Nucleus accumbens (tissue), 56 donors: ENCODE measurements around the gene SELENOS.
A peak's percentile ranks its signal among the peaks of the same experiment; 100 is the strongest.
"Not testable (repeated sequence)": the region's sequence is repeated elsewhere in the genome, so short reads cannot be mapped to it uniquely, and the experiment has no call there.

ENCODE experiments used
- DNase-seq, 56 donors: peaks; one replicate each; lab custom pipeline; 2025; lab: John Stamatoyannopoulos, UW

The SELENOS gene

GRCh38 chr15:101310508-101310907 lies 33.2 kb upstream of the SELENOS start:
- DNase-seq = no peak

DNA sequence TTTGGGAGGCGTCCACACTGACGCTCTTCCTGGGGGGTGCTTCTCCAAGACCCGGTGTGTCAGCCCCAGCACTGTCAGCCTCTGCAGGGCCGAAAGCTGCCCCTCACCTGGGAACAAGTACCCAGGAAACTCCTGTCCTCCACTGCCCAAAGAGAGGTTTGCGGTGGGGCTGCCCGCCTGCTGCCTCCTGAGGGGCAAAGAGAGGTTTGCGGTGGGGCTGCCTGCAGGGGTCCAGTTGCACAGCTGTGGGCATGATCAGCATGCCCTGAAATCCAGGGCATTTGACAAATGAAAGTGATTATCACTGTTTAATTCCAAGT lies 32.8 kb upstream of the SELENOS start:
- no peak for DNase-seq

GRCh38 chr15:101309436-101310160 lies 32.3 kb upstream of the SELENOS start:
- no peak for DNase-seq

DNA sequence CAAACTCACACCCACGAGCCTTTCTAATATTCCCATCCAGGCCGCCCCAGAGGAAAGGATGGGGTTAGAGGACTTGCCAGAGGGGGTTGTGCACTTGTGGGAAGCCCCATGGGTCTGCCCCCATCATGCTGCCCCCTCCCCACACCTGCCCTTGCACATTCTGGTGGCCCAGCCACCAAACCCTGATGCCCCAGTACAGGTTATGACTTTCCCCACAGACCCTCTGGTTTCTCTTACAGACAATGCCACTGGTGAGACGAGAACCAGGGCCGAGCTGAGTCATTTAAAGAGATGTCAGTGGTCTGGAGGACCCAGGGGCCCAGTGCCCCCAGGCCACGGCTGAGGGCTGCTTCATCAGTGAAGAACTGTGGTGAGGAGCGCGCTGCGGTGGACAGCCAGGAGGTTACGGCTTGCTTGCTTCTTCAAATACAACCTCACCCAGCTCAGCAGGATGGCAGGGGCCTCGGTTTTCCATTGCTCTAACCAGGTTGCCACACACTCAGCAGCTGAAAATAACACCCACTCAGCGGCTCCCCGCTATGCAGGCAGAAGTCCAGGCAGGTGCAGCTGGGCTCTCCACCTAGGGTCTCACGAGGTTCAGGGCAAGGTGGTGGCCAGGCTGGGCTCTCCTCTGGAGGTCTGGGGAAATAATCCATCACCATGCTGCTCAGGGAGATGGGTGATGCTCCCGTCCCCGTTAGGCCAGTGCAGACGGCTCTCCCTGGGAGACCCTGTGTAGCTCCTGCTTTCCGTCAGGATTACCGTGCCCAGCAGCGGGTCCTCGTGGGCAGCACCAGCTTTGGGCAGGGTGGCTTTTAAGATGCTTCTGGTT lies 31.5 kb upstream of the SELENOS start:
- DNase-seq = no peak

DNA sequence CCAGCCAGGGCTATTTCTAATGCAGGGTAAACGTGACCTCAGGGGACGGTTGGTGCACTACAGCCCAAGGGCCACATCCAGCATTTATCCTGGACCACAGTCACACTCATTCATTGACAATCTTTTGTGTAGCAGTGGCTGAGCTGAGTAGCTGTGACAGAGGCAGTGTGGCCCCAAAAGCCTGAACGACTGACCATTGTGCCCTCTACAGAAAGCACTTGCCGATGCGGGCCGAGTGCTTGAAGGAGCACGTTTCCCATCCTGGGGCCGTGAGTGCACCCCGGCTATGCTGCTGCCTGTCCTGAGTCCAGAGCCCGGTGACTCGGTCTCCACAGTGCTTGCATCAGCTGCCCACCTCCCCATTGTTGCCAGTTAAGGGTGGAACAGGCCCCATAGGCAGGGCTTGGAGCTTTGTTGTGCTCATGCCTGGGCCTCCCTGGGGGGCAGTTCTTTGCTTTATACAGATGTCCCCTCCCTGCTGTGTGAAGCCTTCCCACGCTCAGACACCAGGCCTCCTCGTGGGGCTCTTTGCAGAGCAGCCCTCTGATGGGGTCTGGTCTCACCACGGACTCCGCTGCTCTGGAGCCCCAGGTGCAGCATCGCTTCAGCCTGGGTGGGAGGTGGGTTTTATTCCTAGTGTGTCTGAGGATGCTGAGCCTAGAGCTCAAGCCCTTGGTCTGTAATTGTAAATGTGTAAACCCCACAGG lies 30.8 kb upstream of the SELENOS start:
- no peak for DNase-seq

DNA sequence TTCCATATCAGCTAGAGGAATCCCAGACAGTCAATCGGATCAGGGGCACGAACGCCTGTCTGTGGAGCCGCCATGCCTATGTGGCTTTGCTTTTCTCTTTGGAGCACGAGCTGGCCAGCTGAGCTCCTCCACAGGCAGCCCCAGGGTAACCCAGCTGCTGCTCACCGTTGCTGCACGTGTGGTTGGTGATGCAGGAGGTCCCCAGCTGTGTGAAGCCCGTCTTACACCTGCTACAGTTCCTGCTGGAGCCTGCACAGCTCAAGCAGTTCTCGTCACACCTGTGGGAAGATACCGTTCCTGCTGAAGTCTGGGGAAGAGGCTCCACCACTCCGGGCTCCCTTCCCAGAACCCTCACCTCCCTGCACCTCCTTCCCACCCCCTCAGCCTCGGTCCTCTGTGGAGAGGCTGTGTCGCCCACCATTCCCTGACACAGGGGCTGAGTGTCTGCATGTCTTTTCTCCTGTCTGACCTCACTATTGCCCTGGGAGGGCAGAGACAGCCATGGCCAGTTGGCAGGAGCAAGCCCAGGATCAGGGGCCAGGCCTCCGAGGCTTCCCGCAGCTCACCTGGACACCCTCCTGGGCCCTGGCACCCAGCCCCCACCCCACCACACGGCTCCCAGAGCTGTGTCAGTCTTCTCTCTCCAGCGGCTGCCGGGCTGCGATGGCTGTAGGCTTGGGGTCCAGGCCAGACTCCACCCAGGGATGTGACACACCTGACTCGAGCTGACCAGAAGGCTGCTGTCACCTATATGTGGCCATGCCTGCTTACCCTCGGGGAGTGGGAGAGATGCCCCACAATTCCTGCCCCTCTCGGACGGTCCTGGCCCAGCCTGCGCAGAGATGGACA lies 30.0 kb upstream of the SELENOS start:
- DNase-seq = no peak

GRCh38 chr15:101306341-101307047 lies 29.2 kb upstream of the SELENOS start:
- DNase-seq = no peak

DNA sequence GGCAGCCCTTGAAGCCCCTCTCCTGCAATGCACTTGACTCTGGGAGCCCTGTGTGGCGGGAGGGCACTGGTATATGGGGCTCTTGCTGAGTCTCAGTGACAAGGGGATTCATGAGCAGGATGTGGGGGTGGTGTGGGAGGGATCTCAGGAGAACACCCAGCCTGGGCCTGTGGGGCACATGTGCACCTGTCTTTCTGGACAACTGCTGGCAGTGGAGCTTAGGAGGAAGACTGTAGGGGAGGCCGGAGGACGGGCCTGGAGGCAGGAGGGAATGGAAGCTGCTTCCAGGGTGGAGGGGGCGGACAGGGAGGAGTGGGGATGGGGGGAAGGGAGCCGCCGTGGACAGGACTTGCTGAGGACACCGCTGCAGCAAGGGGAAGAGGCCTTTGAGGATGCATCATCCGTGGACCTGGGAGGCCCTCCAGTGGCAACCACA lies 28.6 kb upstream of the SELENOS start:
- DNase-seq = no peak

DNA sequence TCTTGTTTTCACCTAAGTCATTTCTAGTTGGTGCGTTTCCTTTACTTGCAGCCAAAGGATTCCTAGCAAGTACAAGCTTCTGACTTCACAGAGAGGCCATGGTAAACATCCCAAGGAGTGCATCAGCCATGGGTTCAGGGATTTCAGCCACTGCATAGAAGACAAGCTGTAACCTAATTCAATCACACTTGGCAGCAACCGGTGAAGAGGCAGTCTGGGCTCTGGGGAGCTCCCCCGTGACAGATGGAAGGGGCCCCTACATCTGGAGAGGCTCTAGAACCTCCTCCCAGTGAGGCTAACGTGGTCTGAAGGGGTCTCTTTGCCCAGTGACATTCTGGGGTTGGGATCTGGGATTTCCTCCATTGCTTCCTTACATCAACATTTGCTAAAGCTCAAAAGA lies 26.1 kb upstream of the SELENOS start:
- DNase-seq = no peak

DNA sequence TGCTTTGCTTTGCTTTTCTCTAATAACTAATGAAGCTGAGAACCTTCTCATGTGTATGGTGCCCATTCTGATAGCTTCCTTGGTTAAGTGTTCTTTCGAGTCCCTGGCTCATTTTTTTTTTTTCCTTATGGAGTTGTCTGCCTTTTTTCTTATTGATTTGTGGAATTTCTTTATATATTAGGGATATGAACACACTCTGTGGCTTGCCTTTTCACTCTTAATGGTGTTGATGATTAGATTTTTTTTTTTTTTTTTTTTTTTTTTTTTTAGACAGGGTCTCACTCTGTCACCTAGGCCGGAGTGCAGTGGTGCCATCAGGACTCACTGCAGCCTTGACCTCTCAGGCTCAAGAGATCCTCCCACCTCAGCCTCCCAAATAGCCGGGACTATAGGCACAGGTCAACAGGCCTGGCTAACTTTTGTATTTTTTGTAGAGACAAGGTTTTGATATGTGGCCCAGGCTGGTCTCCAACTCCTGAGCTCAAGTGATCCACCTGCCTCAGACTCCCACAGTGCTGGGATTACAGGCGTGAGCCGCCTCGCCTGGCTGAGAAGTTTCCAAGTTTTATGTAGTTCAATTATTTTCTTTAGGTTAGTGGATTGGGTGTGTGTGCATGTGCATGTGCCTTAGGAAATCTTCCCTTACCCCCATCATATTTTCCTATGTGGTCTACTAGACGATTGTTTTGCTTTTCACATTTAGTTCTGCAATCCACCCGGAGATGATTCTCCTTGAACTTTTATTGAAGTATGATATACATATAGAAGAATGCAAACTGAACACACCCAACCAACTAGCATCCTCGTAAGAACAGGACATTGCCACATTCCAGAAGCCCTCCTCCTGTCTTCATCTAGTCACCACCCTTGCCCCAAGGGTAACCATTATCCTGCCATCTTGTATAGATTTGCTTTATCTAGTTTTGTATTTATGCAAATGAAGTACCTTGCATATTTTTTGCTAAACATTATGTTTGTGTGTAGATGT lies 19.4 kb upstream of the SELENOS start:
- DNase-seq = no peak

- no peak for DNase-seq
Measured at GRCh38 chr15:101295607-101296161, 18.4 kb upstream of the SELENOS start.

- peak; percentile 37 to 98 (median 92) for DNase-seq
Measured at GRCh38 chr15:101294731-101295606, 17.7 kb upstream of the SELENOS start, which contains the start of gene SNRPA1. Gene SNRPA1 (minus strand): TSS chr15:101295248. CDS start chr15:101295178, 70 bp downstream.

GRCh38 chr15:101293122-101293521 lies 15.8 kb upstream of the SELENOS start:
- no peak for DNase-seq

DNA sequence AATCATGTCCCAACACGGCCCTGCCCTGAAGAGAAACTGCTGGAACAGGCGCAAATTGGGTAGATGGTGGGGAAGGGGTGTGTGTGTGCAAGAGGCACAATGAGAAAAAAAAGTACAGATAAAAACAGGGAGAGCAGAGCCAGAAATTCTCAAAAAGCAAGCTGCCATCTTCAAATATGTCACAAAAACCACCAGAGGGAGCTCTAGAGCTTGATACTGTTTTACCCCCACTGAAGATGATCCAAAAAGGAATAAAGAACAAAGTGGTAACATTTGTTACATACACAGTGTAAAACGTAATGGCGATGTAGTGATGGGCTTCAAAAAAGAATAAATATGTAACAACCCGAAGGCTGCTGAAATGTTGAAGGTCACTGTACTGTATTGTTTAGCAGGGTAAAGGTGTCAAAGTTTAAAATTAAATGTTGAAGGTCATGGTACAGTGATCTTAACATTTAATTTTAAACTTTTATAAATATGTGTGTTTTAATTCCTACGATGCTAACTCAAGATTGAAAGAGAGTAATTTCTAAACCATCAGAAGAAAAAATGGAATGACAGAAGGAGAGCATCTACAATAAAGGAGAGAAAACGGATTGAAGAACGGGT lies 11.7 kb upstream of the SELENOS start:
- no peak for DNase-seq

- DNase-seq = not testable (repeated sequence)
Measured at GRCh38 chr15:101287342-101287741, 10.1 kb upstream of the SELENOS start.

- no peak for DNase-seq
Measured at GRCh38 chr15:101286471-101287114, 9.3 kb upstream of the SELENOS start.
